ENCODE data around the gene SLC10A6.

GRCh38 chr4:86856896-86857295, 7.7 kb upstream of the SLC10A6 start:
- TF ChIP-seq CTCF (IDR thresholded peaks at IDR 0.05; ENCODE audit: low read length) (no peak), EZH2 (optimal IDR thresholded peaks at IDR 0.05; ENCODE audit: low read depth, low read length) (no peak), EZH2phosphoT487 (IDR thresholded peaks at IDR 0.05; ENCODE audit: low read length) (no peak)
